ENCODE measurements around the gene LTB.

DNA sequence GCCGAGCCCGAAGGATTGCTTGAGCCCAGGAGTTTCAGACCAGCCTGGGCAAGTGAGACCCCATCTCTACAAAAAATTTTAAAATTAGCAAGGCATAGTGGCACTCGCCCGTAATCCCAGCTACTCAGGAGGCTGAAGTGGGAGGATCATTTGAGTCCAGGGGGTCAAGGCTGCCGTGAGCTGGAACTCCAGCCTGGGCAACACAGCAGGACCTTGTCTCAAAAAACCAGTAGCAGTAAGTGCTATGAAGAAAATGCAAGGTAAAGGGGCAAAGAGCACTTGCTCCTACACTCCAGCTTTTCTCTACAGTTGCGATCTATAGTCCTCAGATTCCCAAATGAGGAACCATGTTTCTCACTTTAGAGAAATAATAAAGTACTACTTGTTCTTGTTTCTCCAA is 38.6 kb downstream of the LTB start:
- TF ChIP-seq, protein P1, sequence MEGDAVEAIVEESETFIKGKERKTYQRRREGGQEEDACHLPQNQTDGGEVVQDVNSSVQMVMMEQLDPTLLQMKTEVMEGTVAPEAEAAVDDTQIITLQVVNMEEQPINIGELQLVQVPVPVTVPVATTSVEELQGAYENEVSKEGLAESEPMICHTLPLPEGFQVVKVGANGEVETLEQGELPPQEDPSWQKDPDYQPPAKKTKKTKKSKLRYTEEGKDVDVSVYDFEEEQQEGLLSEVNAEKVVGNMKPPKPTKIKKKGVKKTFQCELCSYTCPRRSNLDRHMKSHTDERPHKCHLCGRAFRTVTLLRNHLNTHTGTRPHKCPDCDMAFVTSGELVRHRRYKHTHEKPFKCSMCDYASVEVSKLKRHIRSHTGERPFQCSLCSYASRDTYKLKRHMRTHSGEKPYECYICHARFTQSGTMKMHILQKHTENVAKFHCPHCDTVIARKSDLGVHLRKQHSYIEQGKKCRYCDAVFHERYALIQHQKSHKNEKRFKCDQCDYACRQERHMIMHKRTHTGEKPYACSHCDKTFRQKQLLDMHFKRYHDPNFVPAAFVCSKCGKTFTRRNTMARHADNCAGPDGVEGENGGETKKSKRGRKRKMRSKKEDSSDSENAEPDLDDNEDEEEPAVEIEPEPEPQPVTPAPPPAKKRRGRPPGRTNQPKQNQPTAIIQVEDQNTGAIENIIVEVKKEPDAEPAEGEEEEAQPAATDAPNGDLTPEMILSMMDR (IDR thresholded peaks at IDR 0.05), result no peak
- no peak for TF ChIP-seq POLR2A (IDR thresholded peaks at IDR 0.05)

All from thyroid gland (tissue), 4 donors.